Panc1 (cell line): Measurements from ENCODE around the gene IRF6. TPM values are rescaled to one million over a fixed set of nuclear protein-coding genes. Genes with fewer than 3 reads are reported as not detected.

Experiments used
- ATAC-seq: fragments of 200-7000 bp; cut with Tn5 transposase; 2 replicates; pipeline ENCODE4 v1.9.1; 2020; ENCODE audit warnings: mild to moderate bottlenecking, moderate library complexity
- BruUV-seq: library from RNA; stranded (reverse); fragments of 400-500 nt; replicated peaks from 2 replicates; lab custom pipeline; 2021; lab: Mats Ljungman, UMichigan
- CTCF ChIA-PET: fragments of 300-600 bp; sonication (Branson Sonifier 250); formaldehyde crosslinking; loops from one replicate; lab custom pipeline; 2022; ENCODE audit warnings: antibody characterized with exemption; lab: Charles Lee
- POLR2A ChIA-PET: fragments of 300-600 bp; sonication (Branson Sonifier 250); formaldehyde crosslinking; loops from one replicate; lab custom pipeline; 2022; ENCODE audit warnings: antibody characterized with exemption; lab: Charles Lee
- DNase-seq: peaks from one replicate; pipeline ENCODE4 v3.0.0-alpha.2; 2010; ENCODE audit warnings: low read depth, low spot score
- H3K27ac ChIP-seq: 2 replicates; pipeline ENCODE4 v1.5.1; 2011; ENCODE audit warnings: mild to moderate bottlenecking, low read length, inconsistent platforms
- H3K27me3 ChIP-seq: fragments of 200-500 bp; sonication (Bioruptor generic); 2 replicates; pipeline ENCODE4 v1.6.0; 2014; ENCODE audit warnings: low read length, inconsistent platforms; ENCODE audit not compliant: control insufficient read depth, insufficient read depth
- H3K36me3 ChIP-seq: fragments of 200-500 bp; sonication (Bioruptor generic); 2 replicates; pipeline ENCODE4 v1.5.1; 2014; ENCODE audit warnings: inconsistent platforms, mild to moderate bottlenecking, low read length, moderate library complexity; ENCODE audit not compliant: control insufficient read depth, insufficient read depth
- H3K4me1 ChIP-seq: 2 replicates; pipeline ENCODE4 v1.5.1; 2011; ENCODE audit warnings: inconsistent platforms, mild to moderate bottlenecking, low read length, moderate library complexity; ENCODE audit not compliant: control insufficient read depth, insufficient read depth
- H3K4me3 ChIP-seq, 2 experiments: 2 replicates each; pipeline ENCODE4 v1.5.1; 2011 to 2012; ENCODE audit warnings: low read depth in 2 of 2, low read length in 2 of 2, mild to moderate bottlenecking in 2 of 2, inconsistent platforms in 1 of 2, moderate library complexity in 1 of 2
- H3K9me3 ChIP-seq: fragments of 200-500 bp; sonication (Bioruptor generic); 2 replicates; pipeline ENCODE4 v1.5.1; 2014; ENCODE audit warnings: low read depth, mild to moderate bottlenecking, inconsistent platforms, low read length, moderate library complexity; ENCODE audit not compliant: control insufficient read depth, insufficient read depth
- POLR2AphosphoS5 ChIP-seq: IDR thresholded peaks from 2 replicates; pipeline ENCODE4 v1.6.1; 2012; ENCODE audit warnings: mild to moderate bottlenecking, low read depth, low read length, moderate library complexity
- REST ChIP-seq, 2 experiments: IDR thresholded peaks; 2 replicates each; pipeline ENCODE4 v1.6.1; 2011 to 2012; ENCODE audit warnings: low read depth in 2 of 2, control low read depth in 1 of 2, low read length in 1 of 2, mild to moderate bottlenecking in 1 of 2, moderate library complexity in 1 of 2; ENCODE audit not compliant: insufficient read depth in 1 of 2
- SIN3A ChIP-seq: IDR thresholded peaks from 2 replicates; pipeline ENCODE4 v1.6.1; 2012; ENCODE audit warnings: low read depth, mild to moderate bottlenecking, low read length, moderate library complexity, borderline replicate concordance; ENCODE audit not compliant: insufficient read depth
- TCF7L2 ChIP-seq: IDR thresholded peaks from 2 replicates; pipeline ENCODE4 v1.6.1; 2011; ENCODE audit warnings: mild to moderate bottlenecking, low read depth, low read length, inconsistent platforms
- in situ Hi-C: cut with HindIII; loops from 2 replicates; pipeline ENCODE4 v1.10.0; 2016; ENCODE audit warnings: low sequenced_read_pairs, low pct_unique_long_range_greater_than_20kb
- intact Hi-C: fragments of 100-400 bp; cut with micrococcal nuclease; formaldehyde crosslinking; loops from one replicate; pipeline ENCODE4 v1.10.0; 2022; ENCODE audit not compliant: unreplicated experiment
- total RNA-seq: library from RNA; stranded (reverse); gene quantifications from one replicate; pipeline ENCODE4 v1.2.1, GENCODE V29; 2021; ENCODE audit not compliant: unreplicated experiment
- TF ChIP-seq, protein P1 (sequence below): fragments of 450-650 bp; IDR thresholded peaks from 2 replicates; pipeline ENCODE4 v1.5.1; 2017; ENCODE audit warnings: mild to moderate bottlenecking

Gene IRF6
- total RNA-seq, 1 experiment from 2014 or later, result 0.64 TPM

GRCh38 chr1:209849388-209849787, 43.4 kb upstream of the IRF6 start:
- Histone ChIP-seq H3K27me3 (no peaks in the 10 kb centered on the region), H3K4me3 (no peak overlapping the region), H3K27ac (no peak overlapping the region), H3K36me3 (peaks cover 36% of the 10 kb centered on the region), H3K4me1 (no peaks in the 10 kb centered on the region), H3K9me3 (no peaks in the 10 kb centered on the region)
- BruUV-seq, result no TSS peak
- in situ Hi-C loops (no loop called here), intact Hi-C loops (no loop called here)
- DNase-seq (no peak), ATAC-seq (no peak)
- no peak for TF ChIP-seq POLR2AphosphoS5
- no peak for TF ChIP-seq SIN3A
- TF ChIP-seq, protein P1, sequence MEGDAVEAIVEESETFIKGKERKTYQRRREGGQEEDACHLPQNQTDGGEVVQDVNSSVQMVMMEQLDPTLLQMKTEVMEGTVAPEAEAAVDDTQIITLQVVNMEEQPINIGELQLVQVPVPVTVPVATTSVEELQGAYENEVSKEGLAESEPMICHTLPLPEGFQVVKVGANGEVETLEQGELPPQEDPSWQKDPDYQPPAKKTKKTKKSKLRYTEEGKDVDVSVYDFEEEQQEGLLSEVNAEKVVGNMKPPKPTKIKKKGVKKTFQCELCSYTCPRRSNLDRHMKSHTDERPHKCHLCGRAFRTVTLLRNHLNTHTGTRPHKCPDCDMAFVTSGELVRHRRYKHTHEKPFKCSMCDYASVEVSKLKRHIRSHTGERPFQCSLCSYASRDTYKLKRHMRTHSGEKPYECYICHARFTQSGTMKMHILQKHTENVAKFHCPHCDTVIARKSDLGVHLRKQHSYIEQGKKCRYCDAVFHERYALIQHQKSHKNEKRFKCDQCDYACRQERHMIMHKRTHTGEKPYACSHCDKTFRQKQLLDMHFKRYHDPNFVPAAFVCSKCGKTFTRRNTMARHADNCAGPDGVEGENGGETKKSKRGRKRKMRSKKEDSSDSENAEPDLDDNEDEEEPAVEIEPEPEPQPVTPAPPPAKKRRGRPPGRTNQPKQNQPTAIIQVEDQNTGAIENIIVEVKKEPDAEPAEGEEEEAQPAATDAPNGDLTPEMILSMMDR, result no peak
- no peak for TF ChIP-seq REST (IDR thresholded peaks at IDR 0.05; ENCODE audit: insufficient read depth in 1 of 2, low read depth in 2 of 2, low read length in 1 of 2)
- TF ChIP-seq TCF7L2, result no peak
- CTCF ChIA-PET, result no interaction called here
- POLR2A ChIA-PET, result interaction anchor here (0.6 kb wide), 1 partner anchor 123 kb away, joined by 4 read pairs; no protein-coding TSS in a partner anchor

GRCh38 chr1:209845408-209845725, 39.4 kb upstream of the IRF6 start:
- DNase-seq (no peak), ATAC-seq (no peak)
- no peaks in the 10 kb centered on the region for H3K9me3 ChIP-seq
- no peaks in the 10 kb centered on the region for H3K4me1 ChIP-seq
- ChIA-PET POLR2A (interaction anchor here (0.7 kb wide), 1 partner anchor 1655 kb away, joined by 5 read pairs; no protein-coding TSS in a partner anchor), CTCF (interaction anchor here (0.7 kb wide), 1 partner anchor 407 kb away, joined by 3 read pairs; no protein-coding TSS in a partner anchor)
- TF ChIP-seq, protein P1, result no peak
- TF ChIP-seq SIN3A (no peak), REST (IDR thresholded peaks at IDR 0.05; ENCODE audit: insufficient read depth in 1 of 2, low read depth in 2 of 2, low read length in 1 of 2) (no peak), POLR2AphosphoS5 (no peak), TCF7L2 (no peak)
- in situ Hi-C loops (no loop called here), intact Hi-C loops (no loop called here)
- H3K4me3 ChIP-seq, result no peak overlapping the region
- no peak overlapping the region for H3K27ac ChIP-seq
- BruUV-seq, result no TSS peak
- peaks cover 30% of the 10 kb centered on the region for H3K36me3 ChIP-seq
- H3K27me3 ChIP-seq, result no peaks in the 10 kb centered on the region
